ENCODE measurements around the gene EHD3.

EHD3 gene

GRCh38 chr2:31233741-31234682 lies at the start of gene EHD3:
TSS of gene EHD3 (plus strand) at chr2:31234152. CDS start at chr2:31234622, 470 bp downstream.
- DNase-seq (peak; percentile 86), ATAC-seq (peak; percentile 99)

- ATAC-seq (no peak), DNase-seq (no peak)
Observed at GRCh38 chr2:31187166-31187565, 46.8 kb upstream of the EHD3 start.

GRCh38 chr2:31188131-31188530 lies 45.8 kb upstream of the EHD3 start:
- no peak for DNase-seq
- no peak for ATAC-seq

GRCh38 chr2:31189141-31189540 lies 44.8 kb upstream of the EHD3 start:
- DNase-seq, result no peak
- ATAC-seq, result no peak

GRCh38 chr2:31190188-31190587 lies 43.8 kb upstream of the EHD3 start:
- DNase-seq, result no peak
- no peak for ATAC-seq

GRCh38 chr2:31191931-31192330 lies 42.0 kb upstream of the EHD3 start:
- ATAC-seq, result no peak
- DNase-seq, result no peak

- ATAC-seq (no peak), DNase-seq (no peak)
Observed at GRCh38 chr2:31192396-31192795, 41.6 kb upstream of the EHD3 start.

- ATAC-seq (no peak), DNase-seq (no peak)
Observed at GRCh38 chr2:31192851-31193392, 41.0 kb upstream of the EHD3 start.

GRCh38 chr2:31193806-31194205 lies 40.1 kb upstream of the EHD3 start:
- ATAC-seq, result no peak
- DNase-seq, result no peak

- ATAC-seq (no peak), DNase-seq (no peak)
Observed at GRCh38 chr2:31196622-31197021, 37.3 kb upstream of the EHD3 start.

GRCh38 chr2:31197166-31197565 lies 36.8 kb upstream of the EHD3 start:
- no peak for ATAC-seq
- DNase-seq, result no peak

- ATAC-seq (no peak), DNase-seq (no peak)
Observed at GRCh38 chr2:31197669-31198068, 36.3 kb upstream of the EHD3 start.

GRCh38 chr2:31199206-31199605 lies 34.7 kb upstream of the EHD3 start:
- ATAC-seq, result no peak

GRCh38 chr2:31200972-31201371 lies 33.0 kb upstream of the EHD3 start:
- ATAC-seq (no peak), DNase-seq (no peak)

More at GRCh38 chr2:31199206-31199605, 34.7 kb upstream of the EHD3 start:
- no peak for DNase-seq

GRCh38 chr2:31202041-31202440 lies 31.9 kb upstream of the EHD3 start:
- no peak for ATAC-seq
- no peak for DNase-seq

- DNase-seq (no peak), ATAC-seq (no peak)
Observed at GRCh38 chr2:31202833-31203232, 31.1 kb upstream of the EHD3 start.

- ATAC-seq (no peak), DNase-seq (no peak)
Observed at GRCh38 chr2:31203916-31204315, 30.0 kb upstream of the EHD3 start.

- no peak for DNase-seq
- ATAC-seq, result no peak
Observed at GRCh38 chr2:31204783-31205182, 29.2 kb upstream of the EHD3 start.

- no peak for DNase-seq
- ATAC-seq, result no peak
Observed at GRCh38 chr2:31205186-31205585, 28.8 kb upstream of the EHD3 start.

GRCh38 chr2:31205613-31206012 lies 28.3 kb upstream of the EHD3 start:
- no peak for ATAC-seq
- no peak for DNase-seq

- no peak for DNase-seq
- no peak for ATAC-seq
Observed at GRCh38 chr2:31207790-31208189, 26.2 kb upstream of the EHD3 start.

- ATAC-seq (no peak), DNase-seq (no peak)
Observed at GRCh38 chr2:31208240-31208639, 25.7 kb upstream of the EHD3 start.

GRCh38 chr2:31212659-31213600 lies 21.0 kb upstream of the EHD3 start:
- no peak for DNase-seq
- no peak for ATAC-seq

Measured in stimulated activated naive CD8-positive, alpha-beta T cell treated with anti-CD3 and anti-CD28 coated beads, Interleukin-15, Interleukin-2, amounts not matched to agents 100 U/mL and 50 U/mL, for 24 hours (primary cell).